Right atrium auricular region (tissue), 2 donors: ENCODE data around the gene EMILIN2. TPM values are rescaled to one million over a fixed set of nuclear protein-coding genes. Genes with fewer than 3 reads are reported as not detected.
"Not testable (repeated sequence)": the region's sequence is repeated elsewhere in the genome, so short reads cannot be mapped to it uniquely, and the experiment has no call there.

Experiments used
- DNase-seq: peaks from one replicate; pipeline ENCODE4 v3.0.0-alpha.2; 2019; ENCODE audit warnings: low spot score
- H3K27ac ChIP-seq, 2 donors: fragments of 200-600 bp; sonication (generic); 1 replicate in 1 of 2; 2 replicates in 1 of 2; pipeline ENCODE4 v1.5.1; 2016 to 2019
- H3K27me3 ChIP-seq, 2 donors: fragments of 200-600 bp; sonication (generic); one replicate each; pipeline versions ENCODE4 v1.5.1 to v1.6.0; 2017 to 2019
- H3K36me3 ChIP-seq: fragments of 200-600 bp; sonication (generic); one replicate; pipeline ENCODE4 v1.5.1; 2016
- H3K4me1 ChIP-seq, 2 donors: fragments of 200-600 bp; sonication (generic); one replicate each; pipeline versions ENCODE4 v1.5.1 to v1.6.0; 2017 to 2019
- H3K4me3 ChIP-seq, 2 donors: fragments of 200-600 bp; sonication (generic); 1 replicate in 1 of 2; 2 replicates in 1 of 2; pipeline ENCODE4 v1.5.1; 2017 to 2019; ENCODE audit warnings: mild to moderate bottlenecking in 1 of 2, moderate library complexity in 1 of 2
- H3K9me3 ChIP-seq, 2 donors: fragments of 200-600 bp; sonication (generic); one replicate each; pipeline ENCODE4 v1.5.1; 2019
- CTCF ChIP-seq, 2 donors: fragments of 200-600 bp; sonication (generic); IDR thresholded peaks; one replicate each; pipeline ENCODE4 v1.5.1; 2019; ENCODE audit warnings: antibody characterized with exemption in 2 of 2
- total RNA-seq, 2 donors: library from RNA; depleted of rRNA; stranded (reverse); fragments of >200 nt; gene quantifications; one replicate each; pipeline ENCODE4 v1.1.0, GENCODE V29; 2016

Gene EMILIN2
- total RNA-seq, 2 donors from 2014 or later, result 6.9 to 13.2 TPM

- no peak for TF ChIP-seq CTCF (IDR thresholded peaks at IDR 0.05)
- peak overlapping the region; percentile 36 to 59 for H3K4me3 ChIP-seq
- H3K4me1 ChIP-seq, result peaks cover 0 to 29% of the 10 kb centered on the region in 2 donors
- no peaks in the 10 kb centered on the region for H3K36me3 ChIP-seq
- peak overlapping the region; percentile 56 to 67 for H3K27ac ChIP-seq
- DNase-seq, result no peak
- no peaks in the 10 kb centered on the region for H3K9me3 ChIP-seq
- H3K27me3 ChIP-seq, result peaks cover 0 to 6% of the 10 kb centered on the region in 2 donors
Observed at GRCh38 chr18:2848247-2849246, 1.7 kb downstream of the EMILIN2 start.

GRCh38 chr18:2850816-2851215 lies 4.0 kb downstream of the EMILIN2 start:
- TF ChIP-seq CTCF (IDR thresholded peaks at IDR 0.05), result no peak
- DNase-seq, result no peak
- H3K27ac ChIP-seq, result no peak overlapping the region
- H3K9me3 ChIP-seq, result no peaks in the 10 kb centered on the region
- peaks cover 0 to 6% of the 10 kb centered on the region in 2 donors for H3K27me3 ChIP-seq
- no peak overlapping the region for H3K4me3 ChIP-seq
- H3K4me1 ChIP-seq, result peaks cover 0 to 39% of the 10 kb centered on the region in 2 donors
- no peaks in the 10 kb centered on the region for H3K36me3 ChIP-seq

DNA sequence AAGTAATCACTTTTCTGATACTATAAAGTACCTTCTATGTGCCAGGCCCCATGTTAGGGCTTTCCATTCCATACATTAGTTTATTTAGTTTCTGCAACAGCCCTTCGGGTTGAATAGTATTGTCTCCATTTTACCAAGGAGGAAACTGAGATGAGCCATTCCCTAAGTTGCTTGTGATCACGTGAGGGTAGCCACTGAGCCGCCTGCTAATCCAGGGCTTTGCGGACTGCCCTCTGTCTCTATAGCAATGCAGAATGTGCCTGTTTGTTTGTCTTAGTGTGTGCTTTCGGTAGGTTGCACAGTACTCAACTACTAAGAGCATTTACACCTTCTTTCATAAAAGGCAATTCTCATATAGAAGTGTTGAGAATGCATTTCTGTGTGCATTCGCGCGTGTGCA lies 5.0 kb downstream of the EMILIN2 start:
- peaks cover 0 to 33% of the 10 kb centered on the region in 2 donors for H3K4me1 ChIP-seq
- no peak overlapping the region for H3K4me3 ChIP-seq

GRCh38 chr18:2852460-2852859 lies 5.7 kb downstream of the EMILIN2 start:
- not testable (repeated sequence) for H3K9me3 ChIP-seq, H3K27ac ChIP-seq, DNase-seq, H3K36me3 ChIP-seq, H3K4me3 ChIP-seq, H3K27me3 ChIP-seq
- peaks cover 0 to 35% of the 10 kb centered on the region in 2 donors for H3K4me1 ChIP-seq

More for the DNA sequence above, 5.0 kb downstream of the EMILIN2 start:
- TF ChIP-seq CTCF (IDR thresholded peaks at IDR 0.05), result no peak
- no peaks in the 10 kb centered on the region for H3K9me3 ChIP-seq
- H3K27ac ChIP-seq, result no peak overlapping the region
- H3K27me3 ChIP-seq, result peaks cover 0 to 2% of the 10 kb centered on the region in 2 donors
- DNase-seq, result no peak
- H3K36me3 ChIP-seq, result no peaks in the 10 kb centered on the region

- TF ChIP-seq CTCF (IDR thresholded peaks at IDR 0.05), result no peak
- Histone ChIP-seq H3K4me1 (peaks cover 0 to 34% of the 10 kb centered on the region in 2 donors), H3K27ac (no peak overlapping the region), H3K4me3 (no peak overlapping the region), H3K27me3 (peaks cover 0 to 2% of the 10 kb centered on the region in 2 donors), H3K9me3 (no peaks in the 10 kb centered on the region), H3K36me3 (no peaks in the 10 kb centered on the region)
- peak; percentile 55 for DNase-seq
Observed at GRCh38 chr18:2853173-2853925, 6.5 kb downstream of the EMILIN2 start.
